Heart left ventricle (tissue), 13 donors: ENCODE measurements around the gene FCRL6.

Source experiments
- POLR2A ChIP-seq, 2 donors: fragments of 450-650 bp; IDR thresholded peaks; one replicate each; pipeline ENCODE4 v1.6.1; 2017; ENCODE audit warnings: antibody characterized with exemption in 2 of 2, mild to moderate bottlenecking in 2 of 2, moderate library complexity in 2 of 2
- TF ChIP-seq, protein P1 (sequence below), 12 donors: fragments of 200-600 bp; sonication (generic) in 4 of 12; IDR thresholded peaks; one replicate each; pipeline versions ENCODE4 v1.5.0 to v1.8.0; 2018 to 2022; ENCODE audit warnings: antibody characterized with exemption in 12 of 12, mild to moderate bottlenecking in 5 of 12
- donor health status: ischemic (EF 13 %, LVEDD 7.1; RV severe dilation, severe dysfunction).
- donor health status: DM: no; HTN: yes; CAD: no.
- donor health status: DM: no; HTN: no; CAD: no.
- donor health status: ischemic (EF 25% LVEDD 6.9; RV normal size, moderate dysfunction).
- donor health status: ischemic (EF 25% LVEDD 5.7; RV mildly dilated, moderate dysfunction).
- donor health status: ischemic (EF 35%, LVEDD 5.7; RV mildly dilated, moderate dysfunction).
- donor health status: nonischemic (EF 11% LVEDD 7.7; RV severe dilation, severe dysfunction).
- donor health status: DM: yes; HTN: yes; CAD: no.
- donor health status: PGD.
- donor health status: ischemic (EF 29% LVEDD 5.4; RV normal size, mild dysfunction).
- donor health status: nonischemic (EF 23%, LVEDD 6.1; RV moderate dilation, normal function).

DNA sequence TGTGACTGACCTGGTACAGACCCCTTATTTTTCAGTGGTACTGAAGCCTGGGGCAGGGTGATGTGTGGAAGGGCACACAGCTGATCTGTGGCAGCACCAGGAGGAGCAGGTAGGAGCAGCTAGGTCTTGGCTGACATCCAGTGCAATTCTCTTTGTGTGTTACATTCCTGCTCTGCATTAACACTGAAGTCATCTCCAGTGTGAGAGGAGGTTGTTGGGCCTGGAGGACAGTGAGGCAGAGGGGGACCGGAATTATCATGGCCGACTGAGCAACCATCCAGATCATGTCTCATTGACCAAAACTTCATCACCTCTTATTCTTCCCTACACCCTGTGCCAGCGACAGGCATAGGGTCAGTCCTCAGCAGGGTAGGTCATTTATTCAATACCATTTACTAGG lies 26.0 kb downstream of the FCRL6 start:
- TF ChIP-seq, protein P1, sequence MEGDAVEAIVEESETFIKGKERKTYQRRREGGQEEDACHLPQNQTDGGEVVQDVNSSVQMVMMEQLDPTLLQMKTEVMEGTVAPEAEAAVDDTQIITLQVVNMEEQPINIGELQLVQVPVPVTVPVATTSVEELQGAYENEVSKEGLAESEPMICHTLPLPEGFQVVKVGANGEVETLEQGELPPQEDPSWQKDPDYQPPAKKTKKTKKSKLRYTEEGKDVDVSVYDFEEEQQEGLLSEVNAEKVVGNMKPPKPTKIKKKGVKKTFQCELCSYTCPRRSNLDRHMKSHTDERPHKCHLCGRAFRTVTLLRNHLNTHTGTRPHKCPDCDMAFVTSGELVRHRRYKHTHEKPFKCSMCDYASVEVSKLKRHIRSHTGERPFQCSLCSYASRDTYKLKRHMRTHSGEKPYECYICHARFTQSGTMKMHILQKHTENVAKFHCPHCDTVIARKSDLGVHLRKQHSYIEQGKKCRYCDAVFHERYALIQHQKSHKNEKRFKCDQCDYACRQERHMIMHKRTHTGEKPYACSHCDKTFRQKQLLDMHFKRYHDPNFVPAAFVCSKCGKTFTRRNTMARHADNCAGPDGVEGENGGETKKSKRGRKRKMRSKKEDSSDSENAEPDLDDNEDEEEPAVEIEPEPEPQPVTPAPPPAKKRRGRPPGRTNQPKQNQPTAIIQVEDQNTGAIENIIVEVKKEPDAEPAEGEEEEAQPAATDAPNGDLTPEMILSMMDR (IDR thresholded peaks at IDR 0.05): no peak
- no peak for TF ChIP-seq POLR2A (IDR thresholded peaks at IDR 0.05)
